Activated effector memory CD4-positive, alpha-beta T cell treated with anti-CD3 and anti-CD28 coated beads, Interleukin-2, amount 50 U/mL, for 16 hours (primary cell): ENCODE results near the gene EPB41L2.
"Not testable (repeated sequence)": the region's sequence is repeated elsewhere in the genome, so short reads cannot be mapped to it uniquely, and the experiment has no call there.

Experiments used
- DNase-seq: peaks from one replicate; pipeline ENCODE4 v3.0.0-alpha.2; 2020

Gene EPB41L2

GRCh38 chr6:130970839-130971410 lies 92.1 kb downstream of the EPB41L2 start:
- no peak for DNase-seq

DNA sequence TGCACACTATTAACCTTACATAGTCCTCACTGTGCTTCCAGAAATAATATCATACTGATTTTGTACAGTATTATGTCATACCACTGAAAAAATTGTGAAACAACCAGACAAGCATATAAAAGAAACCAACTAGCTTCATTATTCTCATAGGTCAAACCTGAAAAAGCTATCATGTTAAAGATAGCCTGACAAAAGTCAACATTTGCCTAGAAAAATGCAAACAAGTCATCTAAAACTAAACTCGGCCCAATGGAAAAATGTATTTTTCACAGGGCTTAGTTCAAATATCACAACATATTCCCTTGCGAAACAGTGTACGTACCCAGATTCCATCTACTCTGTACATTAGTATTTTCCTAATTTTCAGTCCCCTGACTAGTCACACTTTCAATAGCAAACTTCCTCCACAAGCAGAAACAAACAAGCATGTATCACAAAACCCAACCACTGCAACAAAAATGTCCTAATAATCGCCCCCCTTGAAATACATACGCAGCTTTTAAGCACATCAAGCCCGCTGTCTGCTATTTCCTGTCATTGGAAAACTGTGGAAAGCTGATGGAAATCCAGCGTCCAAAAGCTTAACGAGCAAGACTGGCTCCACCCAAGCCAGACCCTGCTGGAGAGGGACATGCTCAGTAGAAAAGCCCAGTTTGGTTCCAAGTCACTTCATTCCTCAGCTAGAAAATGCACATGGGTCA lies 93.1 kb downstream of the EPB41L2 start:
- DNase-seq = no peak

GRCh38 chr6:130969166-130969565 lies 93.9 kb downstream of the EPB41L2 start:
- DNase-seq = no peak

- DNase-seq = no peak
These were observed 94.6 kb downstream of the EPB41L2 start for GRCh38 chr6:130968476-130968875.

DNA sequence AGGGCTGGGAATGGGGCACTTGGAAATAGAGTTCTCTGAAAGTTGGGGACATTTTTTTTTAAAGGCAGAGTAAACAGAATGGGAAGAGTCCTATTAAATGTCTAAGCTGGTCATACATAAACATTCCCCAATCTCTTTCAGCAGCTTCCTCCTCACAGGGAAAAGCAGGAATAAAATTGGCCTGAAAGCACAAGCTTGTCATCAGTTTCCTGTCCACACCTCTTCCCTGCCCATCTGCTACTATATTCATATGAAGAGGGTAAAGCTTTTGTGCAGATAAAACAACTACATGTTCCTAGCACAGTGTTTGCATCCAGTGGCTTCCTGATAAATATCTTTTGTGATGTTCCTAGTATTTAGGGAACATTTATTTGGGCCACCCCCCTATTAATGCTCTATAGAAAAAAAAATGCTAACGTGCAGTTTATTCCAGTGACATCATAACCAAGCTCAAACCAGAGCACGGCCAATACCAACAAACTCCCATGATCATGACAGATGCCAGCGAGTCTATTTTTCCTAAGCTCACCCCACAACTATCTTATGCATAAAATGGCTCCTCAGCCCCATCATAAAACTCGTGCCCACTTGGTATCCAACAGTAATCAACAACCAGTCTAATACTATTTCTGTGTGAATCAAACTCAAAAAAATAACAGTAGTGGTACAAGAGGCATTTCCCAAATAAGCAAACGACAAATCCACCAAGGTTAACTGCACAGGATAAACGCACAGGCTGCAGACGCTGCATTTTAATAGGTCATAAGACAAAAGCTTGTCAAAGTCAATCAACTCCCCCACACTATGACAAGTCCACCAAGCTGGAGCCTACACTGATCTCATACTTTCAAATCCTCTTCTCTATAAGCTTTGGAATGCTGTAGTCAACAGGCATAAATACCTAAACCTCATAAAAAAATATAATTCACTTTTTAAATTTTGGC lies 95.3 kb downstream of the EPB41L2 start:
- no peak for DNase-seq

GRCh38 chr6:130966344-130966980 lies 96.6 kb downstream of the EPB41L2 start:
- DNase-seq = no peak

DNA sequence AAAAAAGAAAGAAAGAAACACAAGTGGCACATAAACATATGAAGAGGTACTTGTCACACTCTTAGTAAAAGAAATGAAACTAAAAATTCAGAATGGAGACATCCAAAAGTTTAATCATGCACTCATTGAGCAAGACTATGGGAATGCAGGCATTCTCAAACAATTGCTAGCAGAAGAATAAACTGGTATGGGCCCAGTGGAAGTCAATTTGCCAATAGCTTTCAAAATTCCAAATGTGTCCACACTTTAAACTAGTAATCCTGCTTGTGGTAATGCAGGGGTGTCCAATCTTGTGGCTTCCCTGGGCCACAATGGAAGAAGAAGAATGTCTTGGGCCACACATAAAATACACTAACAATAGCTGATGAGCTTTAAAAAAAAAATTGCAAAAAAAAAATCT lies 97.4 kb downstream of the EPB41L2 start:
- DNase-seq = no peak

GRCh38 chr6:130964808-130965604 lies 98.0 kb downstream of the EPB41L2 start:
- DNase-seq = no peak

GRCh38 chr6:130964289-130964688 lies 98.8 kb downstream of the EPB41L2 start:
- no peak for DNase-seq

GRCh38 chr6:130962966-130963365 lies 100.1 kb downstream of the EPB41L2 start:
- no peak for DNase-seq

GRCh38 chr6:130961148-130961547 lies 101.9 kb downstream of the EPB41L2 start:
- no peak for DNase-seq

- DNase-seq = no peak
These were observed 103.1 kb downstream of the EPB41L2 start for GRCh38 chr6:130959951-130960350.

DNA sequence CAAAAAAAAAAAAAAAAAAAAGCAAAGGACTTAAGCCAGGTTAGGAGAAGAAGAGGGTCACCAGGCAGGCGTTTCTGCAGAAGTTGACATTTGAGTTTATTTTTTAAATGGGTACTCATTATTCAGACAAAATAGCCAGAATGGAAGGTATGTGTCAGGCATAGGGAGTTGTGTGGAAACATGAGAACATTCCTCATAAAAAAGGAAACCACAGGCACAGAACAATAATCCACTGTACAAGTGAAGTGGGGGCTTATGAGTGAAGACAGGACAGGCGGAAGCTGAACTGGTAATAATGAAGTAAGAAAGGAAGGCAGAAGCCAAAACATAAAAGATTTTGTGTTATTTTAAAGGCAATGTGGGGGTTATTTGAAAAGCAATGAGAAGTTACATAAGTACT lies 104.6 kb downstream of the EPB41L2 start:
- DNase-seq = no peak

DNA sequence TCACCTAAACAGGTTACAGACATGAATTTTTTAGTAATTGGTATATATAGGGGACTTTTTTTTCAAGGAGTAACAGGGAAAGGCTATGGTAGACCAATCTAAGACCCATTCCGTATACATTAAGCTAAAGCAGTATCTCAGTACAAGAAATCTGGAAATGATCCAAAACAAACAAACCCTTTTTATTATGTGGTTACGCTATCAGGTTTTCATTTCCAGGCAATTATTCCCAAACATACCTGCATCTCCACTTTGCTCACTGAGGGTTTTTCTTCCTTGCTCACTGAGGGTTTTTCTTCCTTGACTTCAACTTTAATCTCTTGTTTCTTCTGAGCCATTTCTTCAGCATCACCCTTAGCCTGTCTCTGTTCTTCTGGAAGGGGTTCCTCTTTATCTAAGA lies 107.3 kb downstream of the EPB41L2 start:
- DNase-seq = no peak

DNA sequence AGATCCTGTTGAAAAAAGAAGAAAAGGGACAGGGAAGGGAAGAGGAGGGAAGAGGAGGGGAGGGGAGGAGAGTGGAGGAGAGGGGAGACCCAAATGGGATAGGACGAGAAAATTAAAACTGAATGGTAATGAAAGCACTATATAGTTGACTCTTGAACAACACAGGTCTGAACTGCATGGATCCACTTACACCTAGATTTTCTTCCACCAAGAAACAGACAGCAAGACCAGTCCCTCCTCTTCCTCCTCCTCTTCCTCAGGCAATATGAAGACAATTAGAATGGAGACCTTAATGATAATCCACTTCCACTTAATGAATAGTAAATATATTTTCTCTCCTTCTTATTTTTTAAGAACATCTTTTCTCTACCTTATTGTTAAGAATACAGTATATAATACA lies 113.5 kb downstream of the EPB41L2 start:
- DNase-seq = no peak

GRCh38 chr6:130947464-130947863 lies 115.6 kb downstream of the EPB41L2 start:
- DNase-seq = no peak

DNA sequence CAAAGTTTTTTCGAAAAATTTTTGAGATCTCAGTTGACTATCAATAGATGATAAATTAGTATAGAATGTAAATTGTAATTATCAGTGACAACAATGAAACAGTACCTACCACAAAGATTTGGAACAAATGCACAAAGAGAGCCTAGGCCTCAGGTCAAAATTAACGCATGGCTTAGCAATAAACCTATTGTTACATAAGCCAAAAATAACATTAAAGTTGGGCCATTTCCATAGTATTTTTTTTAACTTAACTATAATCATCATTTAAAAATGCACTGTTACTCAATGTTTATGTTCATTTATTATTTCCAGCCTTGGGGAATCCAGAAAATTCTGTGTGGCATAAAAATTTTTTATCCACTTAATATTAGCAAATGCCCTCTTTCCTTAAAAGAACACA lies 117.0 kb downstream of the EPB41L2 start:
- DNase-seq = no peak

GRCh38 chr6:130945401-130945919 lies 117.6 kb downstream of the EPB41L2 start:
- no peak for DNase-seq

- no peak for DNase-seq
These were observed 118.6 kb downstream of the EPB41L2 start for GRCh38 chr6:130944486-130944885.

- no peak for DNase-seq
These were observed 119.3 kb downstream of the EPB41L2 start for GRCh38 chr6:130943738-130944137.

- DNase-seq = not testable (repeated sequence)
These were observed 120.3 kb downstream of the EPB41L2 start for GRCh38 chr6:130942752-130943151.

DNA sequence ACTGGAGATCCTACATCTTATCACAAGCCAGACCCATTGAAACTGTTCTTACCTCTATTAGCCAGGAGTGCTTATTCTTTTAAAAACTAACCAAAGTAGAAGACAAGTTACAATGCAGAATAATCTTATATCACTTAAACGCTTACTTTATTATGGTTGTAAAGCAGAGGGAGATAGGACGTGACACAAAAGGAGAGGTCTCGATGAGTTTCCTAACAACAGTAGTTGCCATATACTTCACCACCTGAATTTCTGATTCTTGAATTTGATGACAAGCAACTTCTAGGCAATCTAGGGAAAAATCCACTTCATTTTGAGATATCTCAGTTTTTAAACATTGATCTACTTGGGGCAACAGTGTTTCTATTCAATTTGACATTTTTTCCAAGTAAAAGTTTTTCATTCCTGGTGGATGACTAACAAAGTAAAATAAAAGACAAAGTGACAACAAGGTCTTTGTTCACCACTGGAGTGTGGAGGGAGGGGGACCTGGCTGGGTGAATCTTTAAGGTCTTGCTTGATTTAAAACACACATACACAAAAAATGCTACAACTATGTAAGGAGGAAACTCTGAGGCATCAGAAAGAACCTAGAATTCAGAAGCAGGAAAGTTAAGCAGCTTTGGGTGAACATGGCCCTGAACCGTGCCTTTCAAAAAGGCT lies 125.0 kb downstream of the EPB41L2 start:
- no peak for DNase-seq
